Measurements from ENCODE around the gene DEFB132. TPM values are rescaled to one million over a fixed set of nuclear protein-coding genes. Genes with fewer than 3 reads are reported as not detected.
A peak's percentile ranks its signal among the peaks of the same experiment; 100 is the strongest.

DEFB132 gene
- total RNA-seq, 1 donor from 2014 or later = 0.32 TPM

DNA sequence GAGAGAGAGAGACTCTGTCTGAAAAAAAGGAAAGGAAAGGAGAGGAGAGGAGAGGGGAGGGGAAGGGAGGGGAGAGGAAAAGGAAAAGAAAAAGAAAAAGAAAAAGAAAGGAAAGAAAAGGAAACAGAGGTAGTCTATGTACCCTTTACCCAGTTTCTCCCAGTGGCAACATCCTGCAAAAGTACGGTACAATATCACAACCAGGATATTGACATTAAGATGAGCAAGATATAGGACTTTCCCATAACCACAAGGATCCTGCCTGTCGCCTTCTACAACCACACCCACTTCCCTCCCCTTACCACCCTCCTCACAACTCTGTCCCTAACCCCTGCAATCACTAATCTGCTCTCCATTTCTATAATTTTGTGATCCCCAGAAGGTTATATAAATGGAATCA is 29.0 kb downstream of the DEFB132 start:
- no peak overlapping the region for H3K4me3 ChIP-seq
- TF ChIP-seq, protein P1, sequence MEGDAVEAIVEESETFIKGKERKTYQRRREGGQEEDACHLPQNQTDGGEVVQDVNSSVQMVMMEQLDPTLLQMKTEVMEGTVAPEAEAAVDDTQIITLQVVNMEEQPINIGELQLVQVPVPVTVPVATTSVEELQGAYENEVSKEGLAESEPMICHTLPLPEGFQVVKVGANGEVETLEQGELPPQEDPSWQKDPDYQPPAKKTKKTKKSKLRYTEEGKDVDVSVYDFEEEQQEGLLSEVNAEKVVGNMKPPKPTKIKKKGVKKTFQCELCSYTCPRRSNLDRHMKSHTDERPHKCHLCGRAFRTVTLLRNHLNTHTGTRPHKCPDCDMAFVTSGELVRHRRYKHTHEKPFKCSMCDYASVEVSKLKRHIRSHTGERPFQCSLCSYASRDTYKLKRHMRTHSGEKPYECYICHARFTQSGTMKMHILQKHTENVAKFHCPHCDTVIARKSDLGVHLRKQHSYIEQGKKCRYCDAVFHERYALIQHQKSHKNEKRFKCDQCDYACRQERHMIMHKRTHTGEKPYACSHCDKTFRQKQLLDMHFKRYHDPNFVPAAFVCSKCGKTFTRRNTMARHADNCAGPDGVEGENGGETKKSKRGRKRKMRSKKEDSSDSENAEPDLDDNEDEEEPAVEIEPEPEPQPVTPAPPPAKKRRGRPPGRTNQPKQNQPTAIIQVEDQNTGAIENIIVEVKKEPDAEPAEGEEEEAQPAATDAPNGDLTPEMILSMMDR (IDR thresholded peaks at IDR 0.05) = no peak
- no peak for DNase-seq (ENCODE audit: low spot score in 2 of 2)
- intact Hi-C loops (cut with DNase I) = no loop called here
- no peak overlapping the region for H3K27ac ChIP-seq
- no peaks in the 10 kb centered on the region for H3K9me3 ChIP-seq
- H3K4me1 ChIP-seq = peaks cover 5 to 9% of the 10 kb centered on the region in 2 donors
- H3K36me3 ChIP-seq = no peaks in the 10 kb centered on the region
- no peaks in the 10 kb centered on the region for H3K27me3 ChIP-seq

DNA sequence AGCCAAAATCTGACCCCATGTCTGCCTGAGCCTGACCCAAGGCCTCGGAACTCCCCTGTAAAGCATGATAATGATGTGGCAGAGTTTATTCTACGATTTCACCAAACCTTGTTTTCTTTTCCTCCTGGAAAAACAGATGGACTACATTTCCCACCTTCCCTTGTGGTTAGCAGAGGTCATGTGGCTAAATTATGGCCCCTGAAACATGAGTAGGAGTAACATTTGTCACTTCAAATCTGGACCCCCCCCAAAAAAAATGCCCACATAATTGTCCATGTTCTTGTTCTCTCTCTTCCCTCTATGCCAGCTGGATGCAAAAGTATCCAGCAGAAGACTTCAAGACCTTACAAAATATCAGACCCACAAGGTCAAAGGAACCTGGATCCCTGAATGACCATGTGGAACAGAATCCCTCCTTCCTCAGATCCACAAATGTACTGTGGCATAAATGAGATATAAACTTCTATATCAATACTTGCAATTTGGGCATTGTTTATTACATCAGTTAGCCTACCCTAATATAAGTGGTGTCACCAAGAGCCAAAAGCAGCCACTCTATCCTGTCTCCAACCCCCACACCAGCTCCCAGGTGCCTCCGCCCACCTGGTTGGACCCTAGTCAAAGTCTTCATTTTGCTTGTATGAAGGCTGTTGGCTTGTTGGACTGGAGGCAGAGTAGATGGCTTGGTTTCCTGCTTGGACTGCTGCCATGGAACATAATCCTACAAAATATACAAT is 31.6 kb downstream of the DEFB132 start:
- H3K27ac ChIP-seq = no peak overlapping the region
- peak overlapping the region; percentile 77 to 79 for H3K4me3 ChIP-seq
- TF ChIP-seq, protein P1 (IDR thresholded peaks at IDR 0.05) = no peak
- DNase-seq (ENCODE audit: low spot score in 2 of 2) = no peak
- H3K4me1 ChIP-seq = peaks cover 5 to 9% of the 10 kb centered on the region in 2 donors
- H3K9me3 ChIP-seq = no peaks in the 10 kb centered on the region
- H3K36me3 ChIP-seq = no peaks in the 10 kb centered on the region
- H3K27me3 ChIP-seq = no peaks in the 10 kb centered on the region
- intact Hi-C loops (cut with DNase I) = no loop called here

DNA sequence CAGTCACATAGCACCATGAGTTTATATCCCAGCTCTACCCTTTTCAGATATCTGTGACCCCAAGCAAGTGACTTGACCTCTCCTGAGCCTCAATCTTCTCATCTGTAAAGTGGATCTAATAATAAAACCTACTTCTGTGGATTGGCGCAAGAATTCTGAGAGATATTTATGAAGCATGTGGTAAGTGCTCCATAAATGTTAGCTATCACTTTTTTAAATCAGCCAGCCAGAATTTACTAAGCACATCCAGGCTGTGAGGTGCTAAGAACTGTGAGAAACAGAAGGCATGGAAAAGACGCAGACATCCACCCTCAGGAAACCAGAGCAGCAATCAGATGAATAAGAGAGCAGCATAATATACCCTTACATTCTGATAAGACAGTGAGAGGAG is 32.2 kb downstream of the DEFB132 start:
- no peaks in the 10 kb centered on the region for H3K36me3 ChIP-seq
- TF ChIP-seq, protein P1 (IDR thresholded peaks at IDR 0.05) = no peak
- peaks cover 5 to 9% of the 10 kb centered on the region in 2 donors for H3K4me1 ChIP-seq
- H3K27me3 ChIP-seq = no peaks in the 10 kb centered on the region
- no peaks in the 10 kb centered on the region for H3K9me3 ChIP-seq
- peak overlapping the region; percentile 69 to 71 for H3K27ac ChIP-seq
- H3K4me3 ChIP-seq = peak overlapping the region; percentile 77 to 79
- intact Hi-C loops (cut with DNase I) = loop anchor here (1.0 kb wide), 2 partner anchors 21 to 35 kb away; no protein-coding TSS in a partner anchor
- DNase-seq (ENCODE audit: low spot score in 2 of 2) = no peak

DNA sequence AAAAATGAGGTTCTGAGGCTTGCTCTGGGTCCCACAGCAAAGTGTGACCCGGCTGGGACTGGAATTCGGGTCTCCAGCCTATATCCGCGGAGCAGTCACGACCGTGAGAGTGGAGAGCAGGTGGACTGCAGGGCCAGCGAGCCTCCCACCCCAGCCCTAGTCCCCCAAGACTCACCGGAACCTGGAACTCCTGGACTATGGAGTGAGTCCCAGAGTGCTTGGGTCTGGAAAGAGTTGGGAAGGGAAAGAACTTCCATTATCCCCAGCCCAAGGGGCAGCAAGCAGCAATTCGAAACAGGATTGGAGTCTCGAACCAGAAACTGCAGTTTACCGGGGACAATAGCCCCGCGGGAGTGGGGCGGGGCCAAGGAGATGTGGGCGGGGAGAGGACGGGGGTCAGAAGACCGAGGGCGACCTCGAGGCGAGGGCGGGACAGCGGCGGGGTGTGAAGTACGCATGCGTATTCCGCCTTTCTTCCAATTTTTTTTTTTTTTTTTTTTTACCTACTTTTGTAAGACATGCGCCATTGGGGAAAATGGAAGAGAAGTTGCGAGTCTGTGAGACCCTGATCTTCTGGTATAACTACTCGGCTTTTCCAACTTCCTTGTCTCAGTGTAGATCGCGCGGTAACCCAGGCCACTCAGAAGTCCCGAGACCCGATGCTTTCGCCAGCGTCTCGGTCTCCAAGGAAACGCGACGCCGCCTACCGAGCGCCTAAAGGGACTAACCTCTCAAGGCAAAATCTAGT is 32.7 kb downstream of the DEFB132 start, which contains the start of gene C20orf96:
Gene C20orf96 (minus strand): TSS at position 667 of the 748 bp plus-strand sequence. CDS start 140 bp downstream, at position 527.
- H3K36me3 ChIP-seq = no peaks in the 10 kb centered on the region
- peak within 1 kb of the TSS; percentile 69 to 71 for H3K27ac ChIP-seq
- H3K9me3 ChIP-seq = no peaks in the 10 kb centered on the region
- H3K4me3 ChIP-seq = peak within 1 kb of the TSS; percentile 77 to 79
- H3K27me3 ChIP-seq = no peaks in the 10 kb centered on the region
- H3K4me1 ChIP-seq = peaks cover 5 to 9% of the 10 kb centered on the region in 2 donors
- intact Hi-C loops (cut with DNase I) = loop anchor here (1.0 kb wide), 2 partner anchors 20 to 34 kb away; no protein-coding TSS in a partner anchor
- DNase-seq (ENCODE audit: low spot score in 2 of 2) = peak; percentile 56 to 93
- TF ChIP-seq, protein P1 (IDR thresholded peaks at IDR 0.05) = peak; percentile 35 to 54 (median 41)

DNA sequence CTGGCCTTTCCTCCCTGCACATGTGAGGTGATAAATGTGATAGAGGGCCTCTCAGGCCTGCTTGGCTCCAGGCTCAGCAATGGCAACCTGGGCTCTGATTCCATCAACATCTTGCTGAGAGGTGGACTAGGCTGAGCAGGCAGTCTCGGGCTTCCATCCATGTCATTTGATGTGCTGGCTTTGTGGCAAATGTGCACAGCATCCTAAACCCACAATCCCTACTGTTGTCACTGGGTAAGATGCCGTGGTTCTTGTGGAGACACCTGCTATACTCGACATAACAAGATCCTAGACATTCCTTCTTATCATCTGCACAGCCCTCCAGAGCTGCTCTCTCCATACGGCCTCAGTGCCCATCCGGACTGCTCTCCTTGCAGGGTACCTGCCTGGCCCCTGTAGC is 37.1 kb downstream of the DEFB132 start:
- TF ChIP-seq, protein P1 (IDR thresholded peaks at IDR 0.05) = no peak
- intact Hi-C loops (cut with DNase I) = no loop called here
- Histone ChIP-seq H3K27me3 (no peaks in the 10 kb centered on the region), H3K36me3 (no peaks in the 10 kb centered on the region), H3K4me1 (peaks cover 4 to 21% of the 10 kb centered on the region in 2 donors), H3K4me3 (no peak overlapping the region), H3K9me3 (no peaks in the 10 kb centered on the region), H3K27ac (no peak overlapping the region)
- DNase-seq (ENCODE audit: low spot score in 2 of 2) = no peak

All from ascending aorta (tissue), 2 donors.